Endothelial cell of umbilical vein (primary cell): ENCODE results near the gene ABCC1. TPM values are rescaled to one million over a fixed set of nuclear protein-coding genes. Genes with fewer than 3 reads are reported as not detected.

ENCODE experiments used
- BruUV-seq: library from RNA; stranded (reverse); fragments of 400-500 nt; replicated peaks from 2 replicates; lab custom pipeline; 2021; lab: Mats Ljungman, UMichigan
- CTCF ChIA-PET: fragments of 300-600, 350-600 bp; sonication (Branson Sonifier 250); formaldehyde crosslinking; loops from one replicate; lab custom pipeline; 2021; ENCODE audit warnings: antibody characterized with exemption, inconsistent platforms; lab: Charles Lee
- POLR2A ChIA-PET: fragments of 300-600, 350-600 bp; sonication (Branson Sonifier 250); formaldehyde crosslinking; loops from one replicate; lab custom pipeline; 2021; ENCODE audit warnings: antibody characterized with exemption, inconsistent platforms; lab: Charles Lee
- DNase-seq: peaks from one replicate; pipeline ENCODE4 v3.0.0-alpha.2; 2011; ENCODE audit warnings: low read depth, low spot score
- FAIRE-seq: peaks from 2 replicates; lab custom pipeline; 2011; peaks lifted over from hg19 to GRCh38; lab: Jason Lieb, UNC
- H2AFZ ChIP-seq: 2 replicates; pipeline ENCODE4 v1.6.0; 2012; ENCODE audit warnings: low read depth, low read length, control low read depth, inconsistent platforms
- H3K27ac ChIP-seq: 2 replicates; pipeline ENCODE4 v1.5.1; 2011; ENCODE audit warnings: low read depth, mild to moderate bottlenecking, control low read depth, low read length, moderate library complexity; ENCODE audit not compliant: insufficient read depth
- H3K27me3 ChIP-seq, 2 experiments: 2 replicates each; pipeline versions ENCODE4 v1.6.0 to v1.6.1; 2011; ENCODE audit warnings: low read length in 2 of 2, mixed read lengths in 1 of 2; ENCODE audit not compliant: control insufficient read depth in 2 of 2, insufficient read depth in 2 of 2
- H3K36me3 ChIP-seq, 2 experiments: 2 replicates in 1 of 2; 3 replicates in 1 of 2; pipeline ENCODE4 v1.5.1; 2011; ENCODE audit warnings: low read length in 2 of 2, mild to moderate bottlenecking in 1 of 2, moderate library complexity in 1 of 2; ENCODE audit not compliant: control insufficient read depth in 2 of 2, insufficient read depth in 2 of 2; ENCODE audit errors: extremely low read depth in 1 of 2
- H3K4me1 ChIP-seq: 3 replicates; pipeline ENCODE4 v1.5.1; 2011; ENCODE audit warnings: mild to moderate bottlenecking, low read length; ENCODE audit not compliant: control insufficient read depth, insufficient read depth; ENCODE audit errors: extremely low read depth
- H3K4me2 ChIP-seq: 2 replicates; pipeline ENCODE4 v1.6.1; 2011; ENCODE audit warnings: low read length, control low read depth, mixed read lengths; ENCODE audit not compliant: insufficient read depth
- H3K4me3 ChIP-seq, 3 experiments: fragments of 200-600 bp in 1 of 3; sonication (generic), shearing (Covaris generic) in 1 of 3; replicated peaks in 1 of 3; 2 replicates each; pipeline ENCODE4 v1.5.1; 2011 to 2016; ENCODE audit warnings: control low read depth in 3 of 3, low read length in 3 of 3, mild to moderate bottlenecking in 2 of 3, inconsistent platforms in 1 of 3, low read depth in 1 of 3, moderate library complexity in 1 of 3; ENCODE audit not compliant: insufficient read depth in 1 of 3
- H3K79me2 ChIP-seq: 2 replicates; pipeline ENCODE4 v1.6.0; 2012; ENCODE audit warnings: low read length, inconsistent platforms; ENCODE audit not compliant: control insufficient read depth, insufficient read depth
- H3K9ac ChIP-seq: replicated peaks from 2 replicates; pipeline ENCODE3; 2011; ENCODE audit warnings: low read length, control low read depth; ENCODE audit not compliant: insufficient read depth; ENCODE audit errors: extremely low read depth
- H3K9me1 ChIP-seq: replicated peaks from 3 replicates; pipeline ENCODE4 v1.6.0; 2011; ENCODE audit warnings: mild to moderate bottlenecking, low read length; ENCODE audit not compliant: control insufficient read depth, insufficient read depth; ENCODE audit errors: extremely low read depth
- H3K9me3 ChIP-seq: replicated peaks from 2 replicates; pipeline ENCODE4 v1.5.1; 2012; ENCODE audit warnings: low read length, inconsistent platforms; ENCODE audit not compliant: control insufficient read depth, insufficient read depth
- H4K20me1 ChIP-seq: replicated peaks from 2 replicates; pipeline ENCODE3; 2011; ENCODE audit warnings: mild to moderate bottlenecking, low read length; ENCODE audit not compliant: control insufficient read depth, insufficient read depth; ENCODE audit errors: extremely low read depth
- CTCF ChIP-seq, 2 donors: IDR thresholded peaks; 1 replicate in 1 of 2; 2 replicates in 1 of 2; pipeline ENCODE4 v1.5.1; 2011; ENCODE audit warnings: low read length in 2 of 2, mild to moderate bottlenecking in 2 of 2, moderate library complexity in 2 of 2, control low read depth in 1 of 2, inconsistent platforms in 1 of 2, low read depth in 1 of 2; ENCODE audit not compliant: insufficient read depth in 1 of 2; ENCODE audit errors: extremely low read depth in 1 of 2
- EZH2 ChIP-seq: IDR thresholded peaks from 2 replicates; pipeline ENCODE4 v1.6.1; 2012; ENCODE audit warnings: borderline replicate concordance, low read depth, mild to moderate bottlenecking, moderate library complexity, low read length, inconsistent platforms; ENCODE audit not compliant: severe bottlenecking
- FOS ChIP-seq: IDR thresholded peaks from 2 replicates; pipeline ENCODE4 v1.6.1; 2011; ENCODE audit warnings: mild to moderate bottlenecking, low read length, moderate library complexity, borderline replicate concordance; ENCODE audit not compliant: insufficient read depth
- GATA2 ChIP-seq: IDR thresholded peaks from 2 replicates; pipeline ENCODE4 v1.7.0; 2011; ENCODE audit warnings: low read depth, mild to moderate bottlenecking, moderate library complexity, mixed read lengths, low read length; ENCODE audit not compliant: insufficient read length, insufficient read depth
- JUN ChIP-seq: IDR thresholded peaks from 2 replicates; pipeline ENCODE4 v1.6.1; 2011; ENCODE audit warnings: borderline replicate concordance, low read depth; ENCODE audit not compliant: insufficient read length, insufficient read depth
- MYC ChIP-seq: IDR thresholded peaks from one replicate; pipeline ENCODE4 v1.6.1; 2011; ENCODE audit warnings: mild to moderate bottlenecking, low read depth, low read length
- POLR2A ChIP-seq: IDR thresholded peaks from 2 replicates; pipeline ENCODE4 v1.6.1; 2012; ENCODE audit warnings: low read depth, mild to moderate bottlenecking, control low read depth, low read length
- POLR2AphosphoS5 ChIP-seq: IDR thresholded peaks from 2 replicates; pipeline ENCODE4 v1.6.1; 2012; ENCODE audit warnings: low read depth, mild to moderate bottlenecking, control low read depth, low read length, moderate library complexity; ENCODE audit not compliant: insufficient read depth
- dilution Hi-C: fragments of 300-500 bp; cut with MboI; formaldehyde crosslinking; loops from one replicate; pipeline ENCODE4 v1.15.0; 2019; ENCODE audit warnings: low sequenced_read_pairs; ENCODE audit not compliant: extremely low pct_ligation_motif_present
- intact Hi-C: fragments of 100-400 bp; cut with micrococcal nuclease; formaldehyde crosslinking; loops from one replicate; pipeline ENCODE4 v1.10.0; 2022
- polyA plus RNA-seq, 4 experiments: library from polyadenylated mRNA; depleted of rRNA in 3 of 4; stranded (reverse) in 3 of 4; unstranded in 1 of 4; fragments of >200 nt; gene quantifications; 2 replicates each; pipeline versions ENCODE4 v1.2.1 to v1.2.3, GENCODE V29; 2011 to 2012; ENCODE audit warnings: missing spikeins in 1 of 4
- total RNA-seq: library from RNA; stranded (reverse); gene quantifications from 2 replicates; pipeline ENCODE4 v1.2.3, GENCODE V29; 2021

ABCC1 gene
- total and polyA plus RNA-seq, 2 donors (not counting 3 experiments of a cell fraction or from before 2014, with no cell fraction given), result 46.1 to 89.2 TPM

DNA sequence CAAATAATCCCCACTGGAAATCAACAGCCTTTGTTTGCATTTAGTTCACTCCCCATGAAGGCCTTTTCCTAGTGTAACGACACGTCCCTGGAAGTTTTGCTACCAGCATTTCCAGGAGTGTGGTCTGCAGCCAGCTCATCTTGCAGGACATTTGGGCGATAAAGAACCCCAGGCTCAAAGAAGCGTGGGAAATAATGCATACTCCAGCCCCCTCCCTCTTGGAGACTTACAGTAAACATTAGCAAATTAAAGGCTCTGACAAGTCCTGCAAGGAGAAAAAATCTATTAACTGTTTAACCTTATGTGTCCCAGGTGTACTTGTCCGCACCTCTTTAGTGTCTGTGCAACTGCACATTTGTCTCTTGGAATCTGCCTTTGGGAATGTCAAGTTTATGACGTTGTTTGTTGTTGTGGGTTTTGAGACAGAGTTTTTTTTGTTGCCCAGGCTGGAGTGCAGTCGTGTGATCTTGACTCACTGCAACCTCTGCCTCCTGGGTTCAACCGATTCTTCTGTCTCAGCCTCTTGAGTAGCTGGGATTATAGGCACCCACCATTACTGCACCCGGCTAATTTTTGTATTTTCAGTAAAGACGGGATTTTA lies 131.1 kb downstream of the ABCC1 start:
- Histone ChIP-seq H3K36me3 (peaks cover 16 to 48% of the 10 kb centered on the region in 2 experiments), H3K4me2 (no peak overlapping the region), H3K9me1 (no peaks in the 10 kb centered on the region), H3K9me3 (no peaks in the 10 kb centered on the region), H3K4me1 (no peaks in the 10 kb centered on the region), H2AFZ (no peak overlapping the region), H4K20me1 (no peaks in the 10 kb centered on the region), H3K27ac (no peak overlapping the region), H3K79me2 (no peaks in the 10 kb centered on the region), H3K9ac (no peak overlapping the region), H3K27me3 (no peaks in the 10 kb centered on the region), H3K4me3 (no peak overlapping the region)
- TF ChIP-seq FOS (no peak), POLR2A (no peak), POLR2AphosphoS5 (no peak), JUN (no peak), MYC (no peak), EZH2 (no peak), CTCF (IDR thresholded peaks at IDR 0.05; ENCODE audit: extremely low read depth in 1 of 2, insufficient read depth in 1 of 2, low read depth in 1 of 2, low read length in 2 of 2) (no peak), GATA2 (no peak)
- BruUV-seq, result no TSS peak
- ChIA-PET POLR2A (no interaction called here), CTCF (interaction anchor here (1.0 to 1.1 kb wide), 2 partner anchors 205 to 206 kb away, joined by 3 read pairs; no protein-coding TSS in a partner anchor)
- intact Hi-C loops (no loop called here), dilution Hi-C loops (no loop called here)
- DNase-seq (no peak), FAIRE-seq (no peak)
